HG03066 (cell line): ENCODE results near the gene ATG16L1.

Experiments used
- ATAC-seq: cut with Tn5 transposase; IDR thresholded peaks from one replicate; pipeline ENCODE4 v1.9.1; 2021; ENCODE audit warnings: low read depth; ENCODE audit not compliant: unreplicated experiment

Gene ATG16L1

DNA sequence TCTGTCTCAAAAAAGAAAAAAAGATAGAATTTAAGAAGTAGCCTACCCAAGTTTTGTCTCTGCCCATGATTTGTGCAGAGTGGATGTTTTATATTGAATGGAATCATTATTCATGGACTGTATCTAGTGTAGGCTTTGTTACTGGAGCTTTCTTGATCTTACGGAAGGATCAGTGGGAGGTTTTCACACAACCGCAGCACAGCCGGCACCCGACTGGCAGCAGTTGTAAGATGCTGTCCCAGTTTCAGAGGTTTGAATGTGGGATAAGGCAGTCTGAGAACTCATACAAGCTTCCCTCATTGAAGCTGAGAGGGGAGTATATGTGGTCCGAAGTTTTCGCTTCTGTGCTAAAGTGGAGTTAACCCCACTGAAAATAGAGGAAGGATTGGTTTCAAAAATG is 36.4 kb downstream of the ATG16L1 start:
- no peak for ATAC-seq

DNA sequence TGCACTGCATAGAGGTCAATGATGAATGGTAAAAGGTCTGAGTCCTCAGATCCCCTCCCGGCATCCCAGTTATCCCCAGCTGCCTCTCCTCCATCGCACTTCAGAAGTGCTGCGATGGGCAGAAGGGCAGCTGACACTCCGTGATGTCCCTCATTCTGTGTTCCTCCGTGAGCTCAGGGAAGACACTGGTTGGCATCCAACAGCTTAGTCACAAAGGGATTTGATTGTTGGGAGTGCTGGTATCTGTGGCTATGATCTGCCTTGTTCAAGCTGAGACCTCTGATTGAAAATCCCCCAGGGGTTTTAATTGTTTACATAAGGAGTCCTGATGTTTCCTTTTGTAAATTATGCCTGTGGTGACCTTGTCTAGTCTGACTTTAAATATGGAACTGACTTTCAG is 37.2 kb downstream of the ATG16L1 start:
- no peak for ATAC-seq

DNA sequence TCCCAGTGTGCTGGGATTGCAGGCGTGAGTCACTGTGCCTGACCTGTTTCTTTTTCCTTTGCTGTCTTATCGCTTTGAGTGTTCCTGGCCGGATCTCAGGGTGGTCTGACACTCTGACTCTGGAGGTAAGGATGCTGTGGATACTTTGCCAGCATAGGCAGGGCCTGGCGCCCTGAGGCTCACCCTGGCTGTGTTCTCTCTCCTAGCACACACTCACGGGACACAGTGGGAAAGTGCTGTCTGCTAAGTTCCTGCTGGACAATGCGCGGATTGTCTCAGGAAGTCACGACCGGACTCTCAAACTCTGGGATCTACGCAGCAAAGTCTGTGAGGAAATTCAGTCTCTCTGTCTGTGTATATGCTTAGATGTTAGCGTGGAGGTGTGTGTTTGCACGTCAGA is 38.2 kb downstream of the ATG16L1 start:
- no peak for ATAC-seq

DNA sequence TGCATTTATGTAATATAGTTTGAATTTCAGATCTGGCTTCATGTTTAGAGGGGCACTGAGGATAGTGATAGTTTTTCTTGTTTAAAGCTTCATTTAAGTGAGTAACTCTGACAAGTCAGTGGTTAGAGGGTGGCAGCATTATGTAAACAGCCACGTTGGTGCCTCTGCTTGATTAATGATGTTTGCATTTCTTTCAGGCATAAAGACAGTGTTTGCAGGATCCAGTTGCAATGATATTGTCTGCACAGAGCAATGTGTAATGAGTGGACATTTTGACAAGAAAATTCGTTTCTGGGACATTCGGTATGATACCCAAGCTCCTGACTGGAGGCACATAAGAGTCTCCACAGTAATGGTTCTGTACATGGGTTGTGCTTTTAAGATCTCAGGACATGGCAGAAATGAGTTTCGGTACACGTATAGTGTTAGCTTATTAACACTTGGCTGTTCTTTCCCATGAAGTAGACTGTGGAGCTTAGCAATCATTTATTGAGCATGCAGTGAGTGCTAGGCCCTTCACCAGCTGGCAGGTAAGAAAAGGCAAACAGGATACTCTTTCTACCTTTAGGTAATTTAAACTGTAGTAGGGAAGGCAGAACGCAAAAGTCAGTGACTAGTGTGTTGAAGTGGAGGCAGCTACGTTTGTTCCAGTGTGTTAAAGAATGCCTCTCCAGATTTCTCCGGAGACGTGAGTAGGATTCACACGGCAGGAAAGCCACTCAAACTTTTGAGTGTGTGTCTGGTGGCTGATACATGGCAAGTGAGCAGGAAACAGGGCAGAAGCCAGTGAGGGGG is 38.8 kb downstream of the ATG16L1 start:
- ATAC-seq, result no peak

DNA sequence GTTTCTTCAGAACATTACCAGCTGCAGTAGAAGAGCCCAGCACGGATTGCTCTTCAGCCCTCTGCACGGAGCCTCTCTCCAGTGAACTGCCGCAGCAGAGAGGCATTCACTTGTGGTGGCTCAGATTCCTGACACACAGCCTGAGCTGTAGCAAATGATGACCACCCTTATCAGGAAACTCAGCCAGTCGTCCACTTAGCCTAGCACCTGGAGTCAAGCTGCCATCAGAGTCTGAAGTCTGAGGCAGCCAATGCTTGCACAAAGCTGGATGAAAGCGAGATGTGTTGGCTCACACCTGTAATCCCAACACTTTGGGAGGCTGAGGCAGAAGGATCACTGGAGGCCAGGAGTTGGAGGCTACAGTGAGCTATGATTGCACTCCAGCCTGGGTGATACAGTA is 44.4 kb downstream of the ATG16L1 start:
- ATAC-seq, result no peak

DNA sequence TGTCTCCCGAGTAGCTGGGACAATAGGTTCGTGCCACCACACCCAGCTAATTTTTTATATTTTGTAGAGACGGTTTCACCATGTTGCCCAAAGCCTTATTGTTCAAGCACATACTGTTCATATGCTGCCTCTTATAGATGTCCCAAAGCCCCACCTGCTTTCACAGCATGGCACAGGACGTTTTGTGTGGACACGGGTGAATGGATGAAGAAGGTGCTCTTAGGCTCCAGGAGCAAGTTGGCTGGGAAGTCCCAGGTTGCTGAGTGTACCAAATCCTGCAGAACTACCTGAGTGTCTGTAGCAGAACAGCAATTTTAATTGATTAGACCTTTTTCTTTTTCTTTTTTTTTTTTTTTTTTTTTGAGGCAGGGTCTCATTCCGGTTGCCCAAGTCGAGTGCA is 45.6 kb downstream of the ATG16L1 start:
- ATAC-seq, result no peak

DNA sequence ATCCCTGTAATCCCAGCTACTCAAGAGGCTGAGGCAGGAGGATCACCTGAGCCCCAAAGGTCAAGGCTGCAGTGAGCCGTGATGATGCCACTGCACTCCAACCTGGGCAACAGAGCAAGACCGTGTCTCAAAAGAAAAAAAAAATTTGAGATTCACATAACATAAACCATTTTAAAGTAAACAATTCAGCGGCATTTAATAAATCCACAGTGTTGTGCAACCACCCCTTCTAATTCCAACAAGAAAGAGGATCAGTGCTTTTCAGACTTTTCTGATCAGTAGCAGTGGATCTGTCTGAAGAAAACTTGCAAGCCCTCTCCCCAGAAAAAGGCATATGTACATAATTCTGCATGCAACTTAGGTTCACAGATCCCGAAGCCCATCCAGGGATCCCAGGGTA is 48.9 kb downstream of the ATG16L1 start:
- no peak for ATAC-seq

DNA sequence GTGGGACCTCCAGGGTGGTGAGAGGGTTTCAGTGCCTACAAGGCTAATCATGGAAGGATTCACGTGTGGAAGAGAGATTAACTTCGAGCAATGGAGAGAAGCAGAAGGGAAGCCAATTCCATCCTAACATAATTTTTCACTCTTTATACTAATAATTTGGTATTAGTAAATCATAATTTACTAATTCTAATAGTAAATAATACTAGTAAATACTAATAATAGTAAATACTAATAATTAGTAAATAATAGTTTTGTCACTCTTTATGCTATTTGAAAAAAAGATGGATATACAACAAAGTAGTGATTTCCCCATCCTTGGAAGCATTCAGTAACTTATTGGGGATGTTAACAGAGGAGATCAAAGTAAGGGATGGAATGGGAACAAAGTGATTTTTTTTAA is 49.8 kb downstream of the ATG16L1 start:
- no peak for ATAC-seq

DNA sequence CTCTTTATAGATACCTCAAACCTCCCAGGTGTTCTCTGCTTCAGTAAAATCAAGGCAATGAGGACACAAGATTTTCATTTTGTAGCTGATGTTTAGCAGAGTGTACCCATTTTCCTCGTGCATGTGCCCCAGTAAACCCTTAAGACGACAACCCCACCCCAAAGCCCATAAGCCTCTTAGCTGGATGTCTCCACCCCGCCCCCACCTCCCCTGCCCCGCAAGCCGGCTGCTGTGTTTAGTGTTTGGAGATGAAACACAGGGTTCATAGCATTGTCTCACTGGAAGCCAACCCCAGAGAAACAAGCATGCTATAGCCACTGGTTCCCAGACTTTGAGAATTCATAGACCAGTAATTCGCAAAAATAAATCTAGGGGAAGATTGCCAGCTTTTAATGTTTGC is 50.3 kb downstream of the ATG16L1 start:
- no peak for ATAC-seq

DNA sequence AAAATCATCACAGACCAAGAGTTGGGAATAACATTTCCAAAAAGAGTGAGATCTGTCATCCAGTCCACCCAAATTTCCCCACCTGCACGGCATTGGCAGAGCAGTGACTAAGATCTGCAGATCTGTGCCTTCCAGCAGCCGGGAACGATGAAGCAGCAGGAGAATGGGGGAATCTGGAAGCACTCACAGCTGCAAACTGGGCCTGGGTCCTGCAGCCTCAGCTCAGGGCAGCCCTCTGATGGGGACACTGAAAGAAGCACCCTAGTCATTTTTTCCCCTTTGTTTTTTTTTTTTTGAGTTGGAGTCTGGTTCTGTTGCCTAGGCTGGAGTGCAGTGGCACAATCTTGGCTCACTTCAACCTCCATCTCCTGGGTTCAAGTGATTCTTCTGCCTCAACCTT is 51.8 kb downstream of the ATG16L1 start:
- ATAC-seq, result no peak

DNA sequence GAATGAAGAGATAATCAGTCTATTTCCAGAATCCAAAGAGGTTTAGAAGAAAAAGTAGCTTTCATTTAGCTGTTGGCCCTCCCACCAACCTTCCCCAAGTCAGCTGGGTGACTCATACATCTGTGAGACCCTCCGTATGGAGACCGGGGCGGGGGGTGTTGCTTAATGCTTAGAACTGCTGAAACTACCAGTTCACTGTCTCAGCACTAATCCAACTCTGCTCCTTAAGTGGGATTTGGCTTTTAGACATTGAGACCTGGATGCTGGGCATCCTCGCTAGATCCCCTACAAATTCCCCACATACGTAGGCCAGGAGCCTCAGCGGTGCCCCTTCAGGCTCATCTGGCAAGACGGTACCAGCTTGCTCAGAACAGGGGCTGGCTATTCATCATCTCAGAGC is 56.1 kb downstream of the ATG16L1 start, which contains the start of gene SAG:
TSS of gene SAG (plus strand) at position 252 of the 400 bp plus-strand sequence. CDS start 1,374 bp downstream, outside the sequence.
- ATAC-seq, result no peak

DNA sequence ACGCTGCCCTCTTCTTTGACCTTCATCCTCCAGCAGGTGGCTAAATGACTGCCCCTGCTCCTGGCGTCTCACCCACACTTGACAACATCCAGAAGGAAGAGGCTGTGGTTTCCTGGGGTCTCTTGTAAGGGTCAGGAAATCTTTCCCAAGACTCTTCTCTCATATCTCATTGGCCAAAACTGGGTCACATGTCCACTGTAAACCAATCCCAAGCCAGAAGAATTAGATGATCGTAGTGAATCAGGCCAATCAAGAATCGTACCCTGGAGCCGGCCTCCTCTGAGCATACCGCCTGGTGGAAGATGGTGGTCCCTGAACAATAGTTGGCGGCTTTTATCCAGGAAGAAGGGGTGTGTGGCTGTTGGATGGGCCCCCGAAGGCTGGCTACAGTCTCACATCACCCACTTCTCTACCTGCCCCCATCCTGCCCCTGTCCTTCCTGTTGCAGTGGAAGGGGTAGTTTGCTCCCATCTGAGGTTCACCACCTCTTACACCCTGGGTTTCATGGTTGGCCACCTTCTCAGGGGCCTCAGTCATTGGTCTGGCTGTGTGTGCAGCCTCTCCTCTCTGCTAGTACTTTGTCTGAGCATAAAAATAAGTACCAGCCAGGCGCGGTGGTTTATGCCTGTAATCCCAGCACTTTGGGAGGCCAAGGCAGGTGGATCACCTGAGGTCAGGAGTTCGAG is 59.9 kb downstream of the ATG16L1 start:
- no peak for ATAC-seq

DNA sequence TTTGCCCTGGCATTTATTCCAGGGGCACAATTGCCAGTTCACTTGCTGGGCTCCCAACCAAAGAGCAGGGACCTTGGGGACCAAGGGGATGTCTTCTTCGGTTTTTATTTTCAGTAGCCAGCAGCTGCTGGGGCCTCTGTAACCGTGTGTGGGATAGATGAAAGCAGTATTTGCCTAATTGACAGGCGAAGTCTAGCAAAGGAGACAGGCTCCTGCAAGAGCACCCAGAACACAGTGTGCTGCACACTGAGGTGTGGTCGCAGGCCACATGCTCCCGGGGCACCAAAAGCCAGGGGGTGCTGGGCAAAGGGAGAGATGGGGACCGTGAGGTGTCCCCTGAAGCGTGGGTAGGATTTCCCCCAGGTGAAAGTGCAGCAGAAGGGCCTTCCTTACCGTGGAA is 61.4 kb downstream of the ATG16L1 start:
- ATAC-seq, result no peak

DNA sequence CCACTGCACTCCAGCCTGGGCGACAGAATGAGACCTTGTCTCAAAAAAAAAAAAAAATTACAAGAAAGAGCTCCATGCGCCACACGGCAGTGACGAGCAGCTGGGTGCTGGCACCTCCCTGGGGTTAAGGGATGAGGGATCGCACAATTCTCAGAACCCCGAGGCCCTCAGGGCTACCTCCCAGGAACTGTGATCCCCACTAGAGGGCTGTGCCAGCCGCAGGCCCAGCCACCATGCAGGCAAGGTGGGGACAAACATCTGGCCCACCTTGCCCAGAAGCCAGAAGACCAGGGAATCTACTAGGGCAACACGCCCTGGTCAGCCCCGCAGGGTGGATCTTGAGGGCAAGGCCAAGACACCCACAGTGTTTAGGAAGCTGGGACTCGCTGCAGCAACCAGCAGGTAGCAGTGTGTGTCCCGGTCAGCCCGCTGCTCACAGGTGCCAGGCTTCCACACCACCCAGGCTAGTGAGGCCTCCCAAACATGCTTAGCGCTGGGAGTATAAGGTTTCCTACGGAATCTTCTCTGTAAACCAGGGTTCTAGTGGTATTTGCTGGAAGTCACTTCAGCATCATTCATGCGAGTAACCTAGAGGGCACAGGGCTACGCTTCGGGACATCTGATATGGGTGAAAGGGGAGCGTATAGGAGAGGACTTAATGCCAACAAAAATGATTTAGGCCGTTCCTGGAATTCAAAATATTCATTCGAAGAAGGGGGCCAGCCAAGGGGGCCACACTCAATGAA is 62.9 kb downstream of the ATG16L1 start:
- no peak for ATAC-seq

DNA sequence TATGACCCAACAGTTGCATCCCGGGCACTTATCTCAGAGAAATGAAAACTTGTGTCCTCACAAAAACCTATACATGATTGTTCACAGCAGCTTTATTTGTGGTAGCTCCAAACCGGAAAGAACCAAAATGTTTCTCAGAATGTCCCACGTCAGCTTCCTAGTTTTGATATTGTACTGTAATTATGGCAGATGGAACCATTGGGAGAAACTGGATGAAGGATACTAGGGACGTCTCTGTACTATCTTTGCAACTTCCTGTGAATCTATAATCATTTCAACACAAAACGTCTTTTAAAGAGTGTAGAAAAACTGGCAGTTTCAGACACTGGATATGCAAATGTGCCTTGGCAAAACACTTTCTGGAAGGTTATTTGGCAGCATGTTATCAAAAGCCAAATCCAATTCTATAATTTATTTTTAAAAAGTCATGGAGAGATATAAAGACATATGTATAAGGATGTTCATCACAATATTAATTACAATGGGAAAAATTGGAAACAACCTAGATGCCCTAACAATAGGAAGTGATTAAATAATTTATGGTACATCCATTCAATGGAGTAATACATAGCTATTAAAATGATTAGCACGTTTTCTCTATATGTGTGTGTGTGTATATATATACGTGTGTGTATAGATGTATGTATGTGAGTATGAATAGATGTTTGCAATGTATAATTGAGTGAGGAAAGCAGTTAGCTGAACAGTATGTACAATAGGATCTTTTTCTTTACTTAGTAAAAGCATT is 65.9 kb downstream of the ATG16L1 start:
- ATAC-seq, result no peak

DNA sequence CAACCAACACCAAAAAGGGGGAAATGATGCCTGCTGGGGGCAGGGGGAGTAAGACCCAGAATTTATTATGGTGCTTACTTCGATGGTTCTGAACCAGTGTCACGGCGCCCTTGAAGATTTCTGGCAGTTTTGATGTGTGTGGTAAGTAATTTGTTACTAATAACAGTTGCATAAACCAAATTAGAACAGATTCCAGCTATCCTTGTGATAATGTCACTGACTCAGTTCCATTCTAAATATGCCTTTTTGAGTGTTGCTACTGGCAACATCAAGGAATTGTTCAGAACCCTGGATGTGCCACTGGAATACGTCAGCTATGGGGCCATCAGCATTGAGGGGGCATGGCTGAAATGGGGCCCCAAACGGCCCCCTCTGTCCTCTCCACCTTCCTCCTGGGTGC is 67.8 kb downstream of the ATG16L1 start:
- no peak for ATAC-seq

DNA sequence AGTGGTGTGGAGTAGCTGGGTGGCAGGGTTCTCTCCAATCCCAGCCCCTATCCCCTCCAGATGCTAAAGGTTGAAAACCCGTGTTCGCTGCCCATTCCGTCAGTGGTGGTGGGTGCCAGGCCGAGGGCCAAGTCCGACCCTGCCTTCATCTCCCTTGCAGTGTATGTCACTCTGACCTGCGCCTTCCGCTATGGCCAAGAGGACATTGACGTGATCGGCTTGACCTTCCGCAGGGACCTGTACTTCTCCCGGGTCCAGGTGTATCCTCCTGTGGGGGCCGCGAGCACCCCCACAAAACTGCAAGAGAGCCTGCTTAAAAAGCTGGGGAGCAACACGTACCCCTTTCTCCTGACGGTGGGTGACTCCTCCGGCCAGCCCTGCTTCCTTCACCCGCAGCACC is 69.0 kb downstream of the ATG16L1 start:
- no peak for ATAC-seq

DNA sequence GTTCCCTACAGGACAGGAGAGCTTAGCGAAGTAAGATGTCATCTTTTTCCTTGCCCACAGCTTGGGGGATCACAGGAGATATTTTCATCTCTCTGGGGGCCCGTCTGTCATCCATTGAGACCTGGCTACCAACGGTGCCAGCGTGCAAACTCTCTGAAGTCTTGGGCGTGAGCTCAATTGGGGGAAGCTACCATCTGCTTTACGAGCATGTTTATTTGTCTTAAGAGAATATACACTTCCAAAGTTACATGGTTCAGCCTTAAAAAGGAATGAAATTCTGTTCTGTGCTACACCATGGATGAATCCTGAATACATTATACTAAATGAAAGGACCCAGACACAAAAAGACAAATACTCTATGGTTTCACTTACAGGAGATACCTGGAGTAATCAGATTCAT is 69.7 kb downstream of the ATG16L1 start:
- ATAC-seq, result no peak

DNA sequence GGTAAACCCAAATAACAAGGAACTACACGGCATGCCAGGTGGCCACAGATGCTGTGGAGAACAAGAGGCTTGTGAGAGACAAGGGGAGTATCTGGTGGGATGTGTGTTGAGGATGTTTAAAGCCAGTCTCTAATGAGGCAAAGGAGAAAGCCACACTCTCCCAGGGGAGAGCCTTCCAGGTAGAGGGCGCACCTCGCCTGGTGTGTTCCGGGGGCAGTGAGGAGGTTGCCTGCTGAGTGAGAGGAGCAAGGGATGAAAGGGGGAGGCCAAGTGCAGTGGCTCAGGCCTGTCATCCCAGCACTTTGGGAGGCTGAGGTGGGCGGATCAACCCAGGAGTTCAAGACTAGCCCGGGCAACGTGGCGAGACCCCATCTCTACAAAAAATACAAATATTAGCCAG is 72.4 kb downstream of the ATG16L1 start:
- no peak for ATAC-seq

DNA sequence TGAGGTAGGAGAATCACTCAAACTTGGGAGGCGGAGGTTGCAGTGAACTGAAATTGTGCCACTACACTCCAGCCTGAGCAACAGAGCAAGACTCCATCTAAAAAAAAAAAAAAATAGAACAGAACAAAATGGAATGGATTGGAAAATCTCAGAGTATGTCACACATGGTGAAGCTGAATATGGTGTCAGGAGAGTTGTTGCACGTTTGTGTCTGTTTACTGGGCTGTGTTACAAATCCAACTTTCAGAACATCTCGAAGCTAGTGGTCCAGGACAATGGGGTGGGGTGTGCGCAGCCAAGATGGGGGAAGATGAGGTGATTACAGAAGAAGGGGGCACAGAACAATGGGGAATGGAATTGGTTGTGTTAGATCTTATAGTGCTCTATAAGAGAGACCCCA is 73.8 kb downstream of the ATG16L1 start:
- no peak for ATAC-seq

DNA sequence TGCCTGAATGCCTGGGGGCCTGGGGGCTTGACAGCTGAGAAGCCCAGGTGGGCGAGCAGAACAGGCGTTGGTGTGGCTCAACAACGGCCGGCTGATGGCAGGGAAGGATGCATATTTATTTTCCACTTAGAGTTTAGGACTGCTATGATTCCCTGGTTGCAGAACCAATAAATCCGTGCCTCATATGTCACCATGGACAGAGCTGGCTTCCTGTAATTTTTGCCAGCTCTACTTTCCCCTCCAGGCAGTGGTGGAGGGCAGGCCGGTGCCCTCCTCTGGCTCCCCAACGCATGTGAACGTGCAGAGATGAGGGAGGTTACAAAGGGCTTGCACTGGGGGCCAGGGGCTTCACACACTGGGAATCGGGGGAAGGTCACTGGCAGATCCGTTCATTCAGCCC is 74.3 kb downstream of the ATG16L1 start:
- no peak for ATAC-seq
